ENCODE data around the gene ANK3.

Gene ANK3

GRCh38 chr10:60175441-60175971 lies 214.2 kb downstream of the ANK3 start:
- no peak for DNase-seq (ENCODE audit: low spot score)

- DNase-seq (ENCODE audit: low spot score), result no peak
Measured at GRCh38 chr10:60172363-60172990, 217.2 kb downstream of the ANK3 start.

DNA sequence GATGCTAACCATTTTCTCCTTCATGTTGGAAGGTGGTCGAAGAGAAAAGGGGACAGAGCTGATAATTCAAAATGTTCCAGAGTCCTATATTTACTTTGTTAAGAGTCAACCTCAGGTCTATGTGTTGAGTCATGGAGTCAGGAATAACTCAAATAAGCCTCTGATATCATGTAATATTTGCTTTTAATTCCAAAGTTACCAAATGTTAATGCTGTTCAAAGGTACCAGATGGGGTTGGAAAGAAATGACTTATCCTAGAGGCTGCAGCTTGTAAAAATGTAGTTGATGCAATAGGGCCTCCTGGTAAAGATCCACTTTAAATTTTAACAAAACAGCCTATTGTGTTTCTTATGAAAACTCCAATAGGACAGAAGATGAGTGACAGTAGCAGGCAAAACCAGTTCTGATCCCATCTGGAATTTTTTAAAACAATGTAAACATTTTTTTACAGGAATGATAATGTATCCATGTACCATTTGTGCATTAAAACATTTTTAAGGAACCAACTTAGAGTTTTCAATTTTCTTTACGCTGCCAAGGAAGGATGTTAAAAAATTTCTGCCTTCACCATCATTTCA lies 218.2 kb downstream of the ANK3 start:
- DNase-seq (ENCODE audit: low spot score), result no peak

- DNase-seq (ENCODE audit: low spot score), result no peak
Measured at GRCh38 chr10:60170250-60170649, 219.4 kb downstream of the ANK3 start.

- DNase-seq (ENCODE audit: low spot score), result no peak
Measured at GRCh38 chr10:60169111-60169510, 220.6 kb downstream of the ANK3 start.

DNA sequence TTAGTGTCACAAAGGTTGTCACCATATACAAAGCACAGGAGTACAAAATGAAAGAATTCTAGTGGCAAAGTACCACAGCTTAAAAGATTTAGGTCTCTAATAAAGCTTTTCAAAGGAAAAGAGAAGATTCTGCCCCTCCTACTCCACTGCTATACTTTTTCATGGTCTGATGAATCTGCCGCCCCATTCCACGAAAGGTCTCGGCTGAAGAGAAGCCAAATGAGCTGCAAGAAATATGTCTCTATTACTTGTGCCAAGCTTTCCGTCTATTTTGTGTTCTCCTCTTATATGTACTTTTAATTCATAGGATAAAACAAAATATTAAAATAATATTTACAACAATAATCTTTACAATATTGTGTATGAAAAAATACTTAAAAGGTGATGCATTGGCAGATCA lies 222.6 kb downstream of the ANK3 start:
- DNase-seq (ENCODE audit: low spot score), result no peak

- DNase-seq (ENCODE audit: low spot score), result no peak
Measured at GRCh38 chr10:60163786-60164185, 225.9 kb downstream of the ANK3 start.

- DNase-seq (ENCODE audit: low spot score), result no peak
Measured at GRCh38 chr10:60162631-60163030, 227.0 kb downstream of the ANK3 start.

DNA sequence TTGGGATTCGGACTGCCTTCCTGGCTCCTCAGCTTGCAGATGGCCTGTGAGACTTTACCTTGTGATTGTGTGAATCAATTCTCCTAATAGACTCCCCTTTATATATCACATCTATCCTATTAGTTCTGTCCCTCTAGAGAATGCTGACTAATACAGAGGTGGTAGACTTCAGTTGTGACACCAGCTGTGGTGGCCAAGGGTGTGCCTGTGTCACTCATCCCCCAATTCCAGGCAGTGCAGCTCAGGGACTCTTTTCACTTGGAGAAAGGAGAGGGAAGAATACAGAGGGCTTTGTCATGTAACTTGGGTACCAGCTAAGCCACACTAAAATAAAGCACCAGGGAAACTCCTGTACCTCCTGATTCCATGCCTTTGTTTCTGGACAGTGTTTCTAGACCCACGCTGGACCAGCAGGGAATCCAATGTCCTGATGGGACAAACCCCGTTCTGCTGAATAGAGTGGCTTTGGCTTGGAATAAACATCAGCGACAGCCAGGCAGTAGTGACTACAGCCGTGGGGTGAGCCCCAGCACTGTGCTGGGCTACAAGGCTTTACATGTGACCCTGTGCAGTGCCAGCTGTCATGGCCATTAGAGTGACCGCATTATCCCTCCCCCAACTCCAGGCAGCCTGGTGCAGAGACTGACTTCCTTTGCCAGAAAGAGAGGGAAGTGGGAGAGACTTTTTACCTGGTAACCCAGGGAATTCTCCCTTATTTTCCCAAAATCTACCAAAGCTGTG lies 233.6 kb downstream of the ANK3 start:
- DNase-seq (ENCODE audit: low spot score), result no peak

DNA sequence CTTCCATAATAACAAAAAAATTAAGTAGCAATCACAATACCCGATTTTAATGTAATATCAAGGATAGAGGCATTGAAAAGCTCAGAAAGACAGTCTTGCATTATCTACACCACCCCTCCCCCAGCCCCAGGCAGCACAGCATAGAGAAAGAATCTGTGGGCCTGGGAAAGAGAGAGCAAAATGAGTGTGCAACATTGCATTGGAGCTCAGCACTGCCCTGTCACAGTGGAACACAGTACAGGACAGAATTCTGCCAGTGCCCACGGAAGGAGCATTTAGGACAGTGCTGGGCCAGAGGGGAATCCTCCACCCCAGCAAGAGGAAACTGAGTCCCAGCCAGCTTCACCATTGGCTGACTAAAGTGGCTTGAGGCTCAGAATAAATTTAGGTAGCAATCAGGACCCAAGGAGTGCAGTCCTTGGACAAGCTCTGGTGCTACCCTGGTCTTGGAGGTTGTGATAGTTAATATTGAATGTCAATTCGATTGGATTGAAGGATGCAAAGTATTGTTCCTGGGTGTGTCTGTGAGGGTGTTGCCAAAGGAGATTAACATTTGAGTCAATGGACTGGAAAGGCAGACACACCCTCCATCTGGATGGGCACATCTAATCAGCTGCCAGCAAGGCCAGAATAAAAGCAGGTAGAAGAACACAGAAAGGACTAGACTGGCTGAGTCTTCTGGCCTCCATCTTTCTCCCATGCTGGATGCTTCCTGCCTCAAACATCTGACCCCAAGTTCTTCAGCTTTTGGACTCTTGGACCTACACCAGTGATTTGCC lies 234.4 kb downstream of the ANK3 start:
- DNase-seq (ENCODE audit: low spot score), result no peak

- DNase-seq (ENCODE audit: low spot score), result no peak
Measured at GRCh38 chr10:60149003-60149402, 240.7 kb downstream of the ANK3 start.

GRCh38 chr10:60148266-60148840 lies 241.3 kb downstream of the ANK3 start:
- peak; percentile 41 for DNase-seq (ENCODE audit: low spot score)

- no peak for DNase-seq (ENCODE audit: low spot score)
Measured at GRCh38 chr10:60147576-60148265, 242.0 kb downstream of the ANK3 start.

GRCh38 chr10:60147025-60147424 lies 242.7 kb downstream of the ANK3 start:
- no peak for DNase-seq (ENCODE audit: low spot score)

- no peak for DNase-seq (ENCODE audit: low spot score)
Measured at GRCh38 chr10:60144099-60144498, 245.6 kb downstream of the ANK3 start.

DNA sequence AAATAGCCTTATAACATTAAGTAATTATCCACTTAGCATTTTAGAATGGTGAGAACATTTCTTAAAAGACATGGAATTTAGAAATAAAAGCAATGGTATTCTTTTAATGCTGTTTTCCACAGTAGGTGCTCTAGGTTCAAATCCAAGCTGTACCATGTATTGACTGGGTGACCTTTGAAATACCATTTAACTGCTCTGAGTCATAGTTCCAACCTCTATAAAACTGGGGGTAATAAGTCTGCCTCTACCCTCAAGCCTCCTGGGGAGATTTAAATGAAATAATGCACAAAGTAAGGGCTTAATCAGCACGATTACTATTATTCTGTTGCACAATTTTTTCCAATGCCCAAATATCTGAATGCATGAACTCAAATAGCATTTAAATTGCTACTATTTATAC lies 246.9 kb downstream of the ANK3 start:
- no peak for DNase-seq (ENCODE audit: low spot score)

- no peak for DNase-seq (ENCODE audit: low spot score)
Measured at GRCh38 chr10:60141896-60142559, 247.6 kb downstream of the ANK3 start.

- peak; percentile 22 for DNase-seq (ENCODE audit: low spot score)
Measured at GRCh38 chr10:60140651-60141632, 248.7 kb downstream of the ANK3 start.

GRCh38 chr10:60139798-60140566 lies 249.7 kb downstream of the ANK3 start:
- peak; percentile 14 for DNase-seq (ENCODE audit: low spot score)
